Measurements from ENCODE around the gene RNF208. TPM values are rescaled to one million over a fixed set of nuclear protein-coding genes. Genes with fewer than 3 reads are reported as not detected.

Gene RNF208
- polyA plus RNA-seq, 1 of the 3 experiments (the other 2 are of a cell fraction): 2.7 TPM

DNA sequence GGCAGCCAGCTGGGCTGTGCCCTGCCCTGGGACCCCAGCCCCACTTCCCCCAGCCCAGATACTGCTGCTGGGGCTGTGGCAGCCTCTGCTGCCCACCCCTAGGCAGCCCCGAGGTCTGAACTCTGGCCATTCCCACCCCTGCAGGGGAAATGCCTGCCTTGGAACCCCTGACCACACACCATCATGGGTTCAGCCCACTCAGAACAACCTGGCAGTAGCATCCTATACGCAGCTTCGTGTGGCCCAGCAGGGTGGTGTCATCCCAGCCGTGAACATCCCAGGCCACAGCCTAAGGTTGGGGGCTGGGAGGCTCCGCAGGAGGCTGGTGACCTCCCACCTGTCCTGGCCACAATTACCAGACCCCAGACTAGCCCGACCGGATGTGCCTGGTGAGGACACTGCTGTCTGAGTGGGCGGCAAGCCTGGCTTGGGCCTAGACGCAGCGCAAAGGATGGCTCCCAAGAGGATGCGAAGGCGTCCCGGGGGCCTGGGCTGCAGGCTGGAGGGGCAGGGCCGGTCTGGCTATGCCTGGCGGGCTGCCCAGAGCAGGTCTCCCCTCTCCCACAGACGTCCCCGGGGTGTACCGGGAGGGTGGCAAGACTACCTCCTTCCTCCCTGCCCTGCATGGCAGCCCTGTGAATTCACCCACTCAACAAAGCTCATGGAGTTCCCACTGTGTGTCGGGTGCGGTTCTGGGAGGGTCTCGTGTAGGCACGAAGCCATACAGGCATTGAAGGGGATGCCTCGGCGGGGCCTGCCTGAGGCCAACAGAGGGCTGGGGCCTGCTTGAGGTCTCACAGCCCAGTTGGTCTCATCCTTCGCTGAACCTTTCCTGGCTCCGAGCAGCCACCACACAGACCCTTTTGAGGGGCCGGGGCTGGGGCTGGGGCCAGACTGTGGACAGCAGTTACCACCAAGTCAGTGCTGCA lies 7.2 kb upstream of the RNF208 start:
- H3K79me2 ChIP-seq (ENCODE audit: insufficient read depth): no peaks in the 10 kb centered on the region
- DNase-seq: no peak
- CTCF ChIA-PET: interaction anchor here (0.9 to 3.8 kb wide), 5 partner anchors 105 to 194 kb away, joined by 3 to 40 read pairs (median 5); no protein-coding TSS in a partner anchor
- no peaks in the 10 kb centered on the region for H3K36me3 ChIP-seq (replicated peaks in 1 of 2; ENCODE audit: control insufficient read depth in 1 of 2, insufficient read depth in 2 of 2, low read length in 1 of 2)
- H3K9me3 ChIP-seq: no peaks in the 10 kb centered on the region
- no peaks in the 10 kb centered on the region for H3K27me3 ChIP-seq (ENCODE audit: insufficient read depth)
- POLR2A ChIA-PET: interaction anchor here (1.2 kb wide), 1 partner anchor 114 kb away, joined by 3 read pairs; no protein-coding TSS in a partner anchor
- peaks cover 0 to 45% of the 10 kb centered on the region in 2 experiments; a peak in 1 of 4 replicates for H3K4me1 ChIP-seq (ENCODE audit: control insufficient read depth in 1 of 2, insufficient read depth in 2 of 2, low read depth in 1 of 2, low read length in 1 of 2)
- no peak overlapping the region; a peak in 1 of 4 replicates for H3K27ac ChIP-seq (ENCODE audit: low read depth in 2 of 2, low read length in 1 of 2)
- H3F3A ChIP-seq (replicated peaks; ENCODE audit: insufficient read depth): peaks cover 16% of the 10 kb centered on the region
- H3K9me2 ChIP-seq: no peaks in the 10 kb centered on the region
- H4K20me1 ChIP-seq (ENCODE audit: insufficient read depth): no peaks in the 10 kb centered on the region
- TF ChIP-seq, protein P1, sequence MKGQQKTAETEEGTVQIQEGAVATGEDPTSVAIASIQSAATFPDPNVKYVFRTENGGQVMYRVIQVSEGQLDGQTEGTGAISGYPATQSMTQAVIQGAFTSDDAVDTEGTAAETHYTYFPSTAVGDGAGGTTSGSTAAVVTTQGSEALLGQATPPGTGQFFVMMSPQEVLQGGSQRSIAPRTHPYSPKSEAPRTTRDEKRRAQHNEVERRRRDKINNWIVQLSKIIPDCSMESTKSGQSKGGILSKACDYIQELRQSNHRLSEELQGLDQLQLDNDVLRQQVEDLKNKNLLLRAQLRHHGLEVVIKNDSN (IDR thresholded peaks at IDR 0.05; ENCODE audit: borderline replicate concordance, low read depth): no peak
- no peak for TF ChIP-seq TCF12 (IDR thresholded peaks at IDR 0.05)
- TF ChIP-seq, protein P2, sequence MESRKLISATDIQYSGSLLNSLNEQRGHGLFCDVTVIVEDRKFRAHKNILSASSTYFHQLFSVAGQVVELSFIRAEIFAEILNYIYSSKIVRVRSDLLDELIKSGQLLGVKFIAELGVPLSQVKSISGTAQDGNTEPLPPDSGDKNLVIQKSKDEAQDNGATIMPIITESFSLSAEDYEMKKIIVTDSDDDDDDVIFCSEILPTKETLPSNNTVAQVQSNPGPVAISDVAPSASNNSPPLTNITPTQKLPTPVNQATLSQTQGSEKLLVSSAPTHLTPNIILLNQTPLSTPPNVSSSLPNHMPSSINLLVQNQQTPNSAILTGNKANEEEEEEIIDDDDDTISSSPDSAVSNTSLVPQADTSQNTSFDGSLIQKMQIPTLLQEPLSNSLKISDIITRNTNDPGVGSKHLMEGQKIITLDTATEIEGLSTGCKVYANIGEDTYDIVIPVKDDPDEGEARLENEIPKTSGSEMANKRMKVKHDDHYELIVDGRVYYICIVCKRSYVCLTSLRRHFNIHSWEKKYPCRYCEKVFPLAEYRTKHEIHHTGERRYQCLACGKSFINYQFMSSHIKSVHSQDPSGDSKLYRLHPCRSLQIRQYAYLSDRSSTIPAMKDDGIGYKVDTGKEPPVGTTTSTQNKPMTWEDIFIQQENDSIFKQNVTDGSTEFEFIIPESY (IDR thresholded peaks at IDR 0.05; ENCODE audit: borderline replicate concordance, low read depth): no peak
- no peak overlapping the region for H3K4me3 ChIP-seq (ENCODE audit: low read depth in 2 of 2, low read length in 1 of 2)
- no peak overlapping the region for H3K9ac ChIP-seq
- H2AFZ ChIP-seq (ENCODE audit: low read depth): no peak overlapping the region
- H3K4me2 ChIP-seq: no peak overlapping the region
- 87% methylated on average over 6 of the region's 27 CpGs for WGBS (ENCODE audit: low lambda C conversion rate)

DNA sequence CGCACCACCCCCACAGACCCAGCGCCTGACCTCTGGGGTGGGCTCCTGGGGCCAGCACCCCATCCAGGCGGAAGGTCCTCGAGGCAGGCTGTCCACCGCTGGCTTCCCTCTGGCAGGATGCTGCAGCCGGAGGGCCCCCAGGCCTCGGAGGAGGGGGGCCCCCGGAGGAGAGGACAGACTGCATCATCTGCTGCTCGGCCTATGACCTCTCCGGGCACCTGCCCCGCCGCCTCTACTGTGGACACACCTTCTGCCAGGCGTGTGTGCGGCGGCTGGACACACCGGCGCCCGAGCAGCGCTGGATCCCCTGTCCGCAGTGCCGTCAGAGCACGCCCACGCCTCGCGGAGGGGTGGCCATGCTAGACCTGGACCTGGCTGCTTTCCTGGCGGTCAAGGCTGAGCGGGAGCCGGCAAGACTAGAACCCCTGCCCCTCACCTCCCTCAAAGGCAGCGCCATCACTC lies 6.5 kb upstream of the RNF208 start:
- H3K36me3 ChIP-seq (replicated peaks in 1 of 2; ENCODE audit: control insufficient read depth in 1 of 2, insufficient read depth in 2 of 2, low read length in 1 of 2): no peaks in the 10 kb centered on the region
- WGBS (ENCODE audit: low lambda C conversion rate): 87% methylated on average over 3 of the region's 29 CpGs
- no peak overlapping the region for H2AFZ ChIP-seq (ENCODE audit: low read depth)
- H3K4me1 ChIP-seq (ENCODE audit: control insufficient read depth in 1 of 2, insufficient read depth in 2 of 2, low read depth in 1 of 2, low read length in 1 of 2): peaks cover 0 to 48% of the 10 kb centered on the region in 2 experiments; a peak in 1 of 4 replicates
- ChIA-PET CTCF (interaction anchor here (0.6 to 7.7 kb wide), 22 partner anchors 8 to 314 kb away, joined by 3 to 95 read pairs (median 7); partner anchors contain the start of genes DPP7, NELFB, NPDC1 and SAPCD2), POLR2A (no interaction called here)
- no peaks in the 10 kb centered on the region for H3K79me2 ChIP-seq (ENCODE audit: insufficient read depth)
- peaks cover 16% of the 10 kb centered on the region for H3F3A ChIP-seq (replicated peaks; ENCODE audit: insufficient read depth)
- no peak overlapping the region for H3K4me3 ChIP-seq (ENCODE audit: low read depth in 2 of 2, low read length in 1 of 2)
- H3K9ac ChIP-seq: no peak overlapping the region
- no peaks in the 10 kb centered on the region for H4K20me1 ChIP-seq (ENCODE audit: insufficient read depth)
- H3K9me3 ChIP-seq: no peaks in the 10 kb centered on the region
- DNase-seq: no peak
- H3K9me2 ChIP-seq: no peaks in the 10 kb centered on the region
- H3K27ac ChIP-seq (ENCODE audit: low read depth in 2 of 2, low read length in 1 of 2): no peak overlapping the region
- no peak overlapping the region for H3K4me2 ChIP-seq
- H3K27me3 ChIP-seq (ENCODE audit: insufficient read depth): no peaks in the 10 kb centered on the region
- TF ChIP-seq ELF1 (IDR thresholded peaks at IDR 0.05): no peak
- TF ChIP-seq MEF2A (IDR thresholded peaks at IDR 0.05; ENCODE audit: borderline replicate concordance, low read depth): no peak
- no peak for TF ChIP-seq GATA2 (CRISPR knock-in tag; IDR thresholded peaks at IDR 0.05)
- TF ChIP-seq, protein P3, sequence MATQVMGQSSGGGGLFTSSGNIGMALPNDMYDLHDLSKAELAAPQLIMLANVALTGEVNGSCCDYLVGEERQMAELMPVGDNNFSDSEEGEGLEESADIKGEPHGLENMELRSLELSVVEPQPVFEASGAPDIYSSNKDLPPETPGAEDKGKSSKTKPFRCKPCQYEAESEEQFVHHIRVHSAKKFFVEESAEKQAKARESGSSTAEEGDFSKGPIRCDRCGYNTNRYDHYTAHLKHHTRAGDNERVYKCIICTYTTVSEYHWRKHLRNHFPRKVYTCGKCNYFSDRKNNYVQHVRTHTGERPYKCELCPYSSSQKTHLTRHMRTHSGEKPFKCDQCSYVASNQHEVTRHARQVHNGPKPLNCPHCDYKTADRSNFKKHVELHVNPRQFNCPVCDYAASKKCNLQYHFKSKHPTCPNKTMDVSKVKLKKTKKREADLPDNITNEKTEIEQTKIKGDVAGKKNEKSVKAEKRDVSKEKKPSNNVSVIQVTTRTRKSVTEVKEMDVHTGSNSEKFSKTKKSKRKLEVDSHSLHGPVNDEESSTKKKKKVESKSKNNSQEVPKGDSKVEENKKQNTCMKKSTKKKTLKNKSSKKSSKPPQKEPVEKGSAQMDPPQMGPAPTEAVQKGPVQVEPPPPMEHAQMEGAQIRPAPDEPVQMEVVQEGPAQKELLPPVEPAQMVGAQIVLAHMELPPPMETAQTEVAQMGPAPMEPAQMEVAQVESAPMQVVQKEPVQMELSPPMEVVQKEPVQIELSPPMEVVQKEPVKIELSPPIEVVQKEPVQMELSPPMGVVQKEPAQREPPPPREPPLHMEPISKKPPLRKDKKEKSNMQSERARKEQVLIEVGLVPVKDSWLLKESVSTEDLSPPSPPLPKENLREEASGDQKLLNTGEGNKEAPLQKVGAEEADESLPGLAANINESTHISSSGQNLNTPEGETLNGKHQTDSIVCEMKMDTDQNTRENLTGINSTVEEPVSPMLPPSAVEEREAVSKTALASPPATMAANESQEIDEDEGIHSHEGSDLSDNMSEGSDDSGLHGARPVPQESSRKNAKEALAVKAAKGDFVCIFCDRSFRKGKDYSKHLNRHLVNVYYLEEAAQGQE (IDR thresholded peaks at IDR 0.05; ENCODE audit: low read depth, low read length): no peak
- no peak for TF ChIP-seq FOXJ3 (CRISPR knock-in tag; IDR thresholded peaks at IDR 0.05)
- TF ChIP-seq TCF12 (IDR thresholded peaks at IDR 0.05): no peak
- TF ChIP-seq FOXM1 (IDR thresholded peaks at IDR 0.05; ENCODE audit: low read depth): no peak
- TF ChIP-seq NFIC (IDR thresholded peaks at IDR 0.05; ENCODE audit: borderline replicate concordance): no peak
- TF ChIP-seq POLR2AphosphoS5 (IDR thresholded peaks at IDR 0.05; ENCODE audit: low read depth, low read length): no peak
- TF ChIP-seq, protein P4, sequence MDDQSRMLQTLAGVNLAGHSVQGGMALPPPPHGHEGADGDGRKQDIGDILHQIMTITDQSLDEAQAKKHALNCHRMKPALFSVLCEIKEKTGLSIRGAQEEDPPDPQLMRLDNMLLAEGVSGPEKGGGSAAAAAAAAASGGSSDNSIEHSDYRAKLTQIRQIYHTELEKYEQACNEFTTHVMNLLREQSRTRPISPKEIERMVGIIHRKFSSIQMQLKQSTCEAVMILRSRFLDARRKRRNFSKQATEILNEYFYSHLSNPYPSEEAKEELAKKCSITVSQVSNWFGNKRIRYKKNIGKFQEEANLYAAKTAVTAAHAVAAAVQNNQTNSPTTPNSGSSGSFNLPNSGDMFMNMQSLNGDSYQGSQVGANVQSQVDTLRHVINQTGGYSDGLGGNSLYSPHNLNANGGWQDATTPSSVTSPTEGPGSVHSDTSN (IDR thresholded peaks at IDR 0.05): no peak
- no peak for TF ChIP-seq EZH2phosphoT487 (IDR thresholded peaks at IDR 0.05; ENCODE audit: borderline replicate concordance, low read depth)
- TF ChIP-seq, protein P5, sequence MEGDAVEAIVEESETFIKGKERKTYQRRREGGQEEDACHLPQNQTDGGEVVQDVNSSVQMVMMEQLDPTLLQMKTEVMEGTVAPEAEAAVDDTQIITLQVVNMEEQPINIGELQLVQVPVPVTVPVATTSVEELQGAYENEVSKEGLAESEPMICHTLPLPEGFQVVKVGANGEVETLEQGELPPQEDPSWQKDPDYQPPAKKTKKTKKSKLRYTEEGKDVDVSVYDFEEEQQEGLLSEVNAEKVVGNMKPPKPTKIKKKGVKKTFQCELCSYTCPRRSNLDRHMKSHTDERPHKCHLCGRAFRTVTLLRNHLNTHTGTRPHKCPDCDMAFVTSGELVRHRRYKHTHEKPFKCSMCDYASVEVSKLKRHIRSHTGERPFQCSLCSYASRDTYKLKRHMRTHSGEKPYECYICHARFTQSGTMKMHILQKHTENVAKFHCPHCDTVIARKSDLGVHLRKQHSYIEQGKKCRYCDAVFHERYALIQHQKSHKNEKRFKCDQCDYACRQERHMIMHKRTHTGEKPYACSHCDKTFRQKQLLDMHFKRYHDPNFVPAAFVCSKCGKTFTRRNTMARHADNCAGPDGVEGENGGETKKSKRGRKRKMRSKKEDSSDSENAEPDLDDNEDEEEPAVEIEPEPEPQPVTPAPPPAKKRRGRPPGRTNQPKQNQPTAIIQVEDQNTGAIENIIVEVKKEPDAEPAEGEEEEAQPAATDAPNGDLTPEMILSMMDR (IDR thresholded peaks at IDR 0.05): no peak
- TF ChIP-seq SMC3 (IDR thresholded peaks at IDR 0.05; ENCODE audit: low read depth, low read length): no peak

All from SK-N-SH (cell line).